Gastrocnemius medialis (tissue), 4 donors: Measurements from ENCODE around the gene PFDN2.

Experiments
- CTCF ChIP-seq, 5 experiments: fragments of 450-650 bp in 3 of 5; fragments of 200-600 bp in 2 of 5; sonication (generic) in 2 of 5; IDR thresholded peaks in 4 of 5; conservative IDR thresholded peaks in 1 of 5; 1 replicate in 4 of 5; 2 replicates in 1 of 5; pipeline ENCODE4 v1.5.1; 2016 to 2019; ENCODE audit warnings: antibody characterized with exemption in 5 of 5, mild to moderate bottlenecking in 3 of 5, moderate library complexity in 3 of 5
- POLR2A ChIP-seq, 2 donors: fragments of 450-650 bp; IDR thresholded peaks; one replicate each; pipeline ENCODE4 v1.6.1; 2017; ENCODE audit warnings: antibody characterized with exemption in 2 of 2, mild to moderate bottlenecking in 2 of 2, moderate library complexity in 2 of 2

DNA sequence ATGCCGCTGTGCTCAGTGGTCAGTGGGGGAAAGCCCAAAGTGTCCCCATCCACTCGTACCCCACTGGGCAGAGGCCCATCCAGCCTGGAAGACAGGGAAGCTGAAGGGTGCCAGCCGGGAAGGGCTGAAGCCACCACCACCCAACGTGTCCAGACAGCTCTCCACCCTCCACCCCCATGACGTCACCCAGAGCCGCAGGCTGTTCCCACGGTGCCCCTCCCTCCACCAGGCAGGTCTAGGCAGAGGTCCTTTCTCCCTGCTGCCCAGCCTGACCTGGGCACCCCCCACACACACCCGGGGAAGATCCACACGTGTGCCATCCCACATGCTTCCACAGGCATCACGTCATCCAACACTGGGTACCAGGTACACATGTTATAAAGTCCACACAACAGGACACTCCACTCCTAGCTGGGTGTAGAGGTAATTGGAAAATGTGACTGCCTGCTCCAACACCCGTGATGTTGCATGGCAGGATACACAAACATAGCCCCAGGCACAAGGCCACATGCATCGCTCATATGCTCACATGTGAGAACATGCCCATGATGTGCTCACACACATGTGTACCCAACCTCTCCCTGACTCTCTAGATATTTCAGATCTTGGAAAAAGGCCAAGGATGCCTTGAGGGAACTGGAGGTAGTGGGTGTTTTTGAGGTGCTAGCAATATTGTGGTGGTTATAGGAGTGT is 43.0 kb downstream of the PFDN2 start:
- TF ChIP-seq CTCF (IDR thresholded peaks at IDR 0.05 in 4 of 5, conservative IDR thresholded peaks at IDR 0.05 in 1 of 5) = no peak
- TF ChIP-seq POLR2A (IDR thresholded peaks at IDR 0.05) = no peak
